CD4-positive, alpha-beta T cell treated with Interleukin-12 subunit alpha and Interleukin-12 subunit beta, for 1 hour (primary cell): ENCODE data around the gene HMX1.

Experiments used
- DNase-seq: peaks from one replicate; pipeline ENCODE4 v3.0.0-alpha.2; 2020

The HMX1 gene

DNA sequence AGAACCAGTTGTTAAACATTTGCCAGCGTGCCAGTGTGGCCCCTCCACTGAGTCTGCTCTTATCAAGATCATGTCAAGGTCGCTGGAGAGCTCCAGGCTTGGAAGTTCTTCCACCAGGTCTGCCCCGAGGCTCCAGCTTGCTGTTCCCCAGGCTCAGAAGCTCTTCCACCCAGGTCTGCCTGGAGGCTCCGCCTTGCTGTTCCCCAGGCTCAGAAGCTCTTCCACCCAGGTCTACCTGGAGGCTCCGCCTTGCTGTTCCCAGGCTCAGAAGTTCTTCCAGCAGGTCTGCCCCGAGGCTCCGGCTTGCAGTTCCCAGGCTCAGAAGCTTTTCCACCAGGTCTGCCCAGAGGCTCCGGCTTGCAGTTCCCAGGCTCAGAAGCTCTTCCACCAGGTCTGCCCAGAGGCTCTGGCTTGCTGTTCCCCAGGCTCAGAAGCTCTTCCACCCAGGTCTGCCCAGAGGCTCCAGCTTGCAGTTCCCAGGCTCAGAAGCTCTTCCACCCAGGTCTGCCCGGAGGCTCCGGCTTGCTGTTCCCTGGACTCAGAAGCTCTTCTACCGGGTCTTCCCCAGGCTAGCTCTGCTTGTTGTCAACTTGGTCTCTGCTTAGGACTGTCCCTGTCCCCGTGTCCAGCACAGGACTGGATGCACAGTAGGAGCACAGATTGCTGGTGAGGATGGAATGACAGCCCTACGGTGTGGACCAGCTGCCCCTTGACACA lies 54.4 kb downstream of the HMX1 start:
- no peak for DNase-seq
